ENCODE measurements around the gene PEPD.

DNA sequence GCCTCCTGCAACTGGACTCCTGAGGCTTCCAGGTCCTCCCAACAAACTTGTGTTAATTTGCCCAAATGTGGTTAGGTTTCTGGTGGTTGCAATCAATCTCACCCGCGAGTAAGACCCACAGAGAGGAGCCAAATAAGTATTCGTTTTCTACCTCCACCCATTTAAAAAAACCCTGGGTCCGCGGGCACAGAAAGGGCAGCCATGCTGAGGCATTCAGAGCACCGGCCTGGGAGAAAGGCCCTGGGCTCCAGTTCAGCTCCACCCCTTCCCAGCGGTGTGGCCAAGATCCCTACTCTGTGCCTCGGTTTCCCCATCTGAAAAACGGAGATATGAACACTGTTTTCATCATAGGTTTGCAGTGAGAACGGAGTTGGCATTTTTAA lies 56.9 kb downstream of the PEPD start:
- TF ChIP-seq, protein P1, sequence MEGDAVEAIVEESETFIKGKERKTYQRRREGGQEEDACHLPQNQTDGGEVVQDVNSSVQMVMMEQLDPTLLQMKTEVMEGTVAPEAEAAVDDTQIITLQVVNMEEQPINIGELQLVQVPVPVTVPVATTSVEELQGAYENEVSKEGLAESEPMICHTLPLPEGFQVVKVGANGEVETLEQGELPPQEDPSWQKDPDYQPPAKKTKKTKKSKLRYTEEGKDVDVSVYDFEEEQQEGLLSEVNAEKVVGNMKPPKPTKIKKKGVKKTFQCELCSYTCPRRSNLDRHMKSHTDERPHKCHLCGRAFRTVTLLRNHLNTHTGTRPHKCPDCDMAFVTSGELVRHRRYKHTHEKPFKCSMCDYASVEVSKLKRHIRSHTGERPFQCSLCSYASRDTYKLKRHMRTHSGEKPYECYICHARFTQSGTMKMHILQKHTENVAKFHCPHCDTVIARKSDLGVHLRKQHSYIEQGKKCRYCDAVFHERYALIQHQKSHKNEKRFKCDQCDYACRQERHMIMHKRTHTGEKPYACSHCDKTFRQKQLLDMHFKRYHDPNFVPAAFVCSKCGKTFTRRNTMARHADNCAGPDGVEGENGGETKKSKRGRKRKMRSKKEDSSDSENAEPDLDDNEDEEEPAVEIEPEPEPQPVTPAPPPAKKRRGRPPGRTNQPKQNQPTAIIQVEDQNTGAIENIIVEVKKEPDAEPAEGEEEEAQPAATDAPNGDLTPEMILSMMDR (IDR thresholded peaks at IDR 0.05) = no peak
- TF ChIP-seq POLR2A (IDR thresholded peaks at IDR 0.05) (no peak), EP300 (IDR thresholded peaks at IDR 0.05; ENCODE audit: low read depth) (no peak), POLR2AphosphoS5 (IDR thresholded peaks at IDR 0.05) (no peak)

Measured in transverse colon (tissue), 4 donors.